Measurements from ENCODE around the gene TBC1D12. TPM values are rescaled to one million over a fixed set of nuclear protein-coding genes. Genes with fewer than 3 reads are reported as not detected.

Gene TBC1D12
- total RNA-seq, 2 donors from 2014 or later: 1.9 to 2.3 TPM

- no peaks in the 10 kb centered on the region for H3K9me3 Mint-ChIP-seq
- H3K36me3 Mint-ChIP-seq (ENCODE audit: insufficient read depth in 2 of 2): no peaks in the 10 kb centered on the region
- DNase-seq: no peak
- H3K27ac Mint-ChIP-seq: no peak overlapping the region
- no peak overlapping the region for H3K4me3 Mint-ChIP-seq
- H3K4me1 Mint-ChIP-seq (ENCODE audit: low read depth): no peaks in the 10 kb centered on the region
- no peak for ATAC-seq (replicated peaks in 1 of 2)
- peaks cover 39% of the 10 kb centered on the region for H3K27me3 Mint-ChIP-seq (ENCODE audit: low read depth)
These were observed 14.6 kb downstream of the TBC1D12 start for GRCh38 chr10:94416896-94417295.

- no peaks in the 10 kb centered on the region for H3K36me3 Mint-ChIP-seq (ENCODE audit: insufficient read depth in 2 of 2)
- peaks cover 39% of the 10 kb centered on the region for H3K27me3 Mint-ChIP-seq (ENCODE audit: low read depth)
- ATAC-seq (replicated peaks in 1 of 2) (no peak), DNase-seq (no peak)
- H3K4me1 Mint-ChIP-seq (ENCODE audit: low read depth): no peaks in the 10 kb centered on the region
- H3K9me3 Mint-ChIP-seq: no peaks in the 10 kb centered on the region
- no peak overlapping the region for H3K4me3 Mint-ChIP-seq
- no peak overlapping the region for H3K27ac Mint-ChIP-seq
These were observed 15.0 kb downstream of the TBC1D12 start for GRCh38 chr10:94417321-94417720.

GRCh38 chr10:94420516-94420915 is 18.2 kb downstream of the TBC1D12 start:
- Mint-ChIP-seq H3K27ac (no peak overlapping the region), H3K27me3 (ENCODE audit: low read depth) (peaks cover 41% of the 10 kb centered on the region), H3K4me1 (ENCODE audit: low read depth) (no peaks in the 10 kb centered on the region), H3K36me3 (ENCODE audit: insufficient read depth in 2 of 2) (peaks cover 0 to 1% of the 10 kb centered on the region in 2 donors), H3K4me3 (no peak overlapping the region), H3K9me3 (peaks cover 2 to 6% of the 10 kb centered on the region in 2 donors)
- no peak for DNase-seq
- no peak for ATAC-seq (replicated peaks in 1 of 2)

- Mint-ChIP-seq H3K4me3 (no peak overlapping the region), H3K27ac (no peak overlapping the region), H3K9me3 (peaks cover 2 to 6% of the 10 kb centered on the region in 2 donors), H3K4me1 (ENCODE audit: low read depth) (no peaks in the 10 kb centered on the region), H3K27me3 (ENCODE audit: low read depth) (peaks cover 37% of the 10 kb centered on the region), H3K36me3 (ENCODE audit: insufficient read depth in 2 of 2) (peaks cover 0 to 1% of the 10 kb centered on the region in 2 donors)
- DNase-seq (no peak), ATAC-seq (replicated peaks in 1 of 2) (no peak)
These were observed 18.7 kb downstream of the TBC1D12 start for GRCh38 chr10:94420998-94421528.

GRCh38 chr10:94423627-94424026 is 21.3 kb downstream of the TBC1D12 start:
- peaks cover 2 to 6% of the 10 kb centered on the region in 2 donors for H3K9me3 Mint-ChIP-seq
- H3K4me1 Mint-ChIP-seq (ENCODE audit: low read depth): no peaks in the 10 kb centered on the region
- no peak overlapping the region for H3K4me3 Mint-ChIP-seq
- H3K36me3 Mint-ChIP-seq (ENCODE audit: insufficient read depth in 2 of 2): peaks cover 0 to 3% of the 10 kb centered on the region in 2 donors
- DNase-seq (no peak), ATAC-seq (replicated peaks in 1 of 2) (no peak)
- peaks cover 28% of the 10 kb centered on the region for H3K27me3 Mint-ChIP-seq (ENCODE audit: low read depth)
- no peak overlapping the region for H3K27ac Mint-ChIP-seq

GRCh38 chr10:94424714-94425337 is 22.5 kb downstream of the TBC1D12 start:
- DNase-seq: no peak
- H3K4me3 Mint-ChIP-seq: no peak overlapping the region
- no peaks in the 10 kb centered on the region for H3K4me1 Mint-ChIP-seq (ENCODE audit: low read depth)
- H3K27ac Mint-ChIP-seq: no peak overlapping the region
- peaks cover 28% of the 10 kb centered on the region for H3K27me3 Mint-ChIP-seq (ENCODE audit: low read depth)
- no peak for ATAC-seq (replicated peaks in 1 of 2)
- H3K9me3 Mint-ChIP-seq: peaks cover 2 to 6% of the 10 kb centered on the region in 2 donors
- peaks cover 0 to 3% of the 10 kb centered on the region in 2 donors for H3K36me3 Mint-ChIP-seq (ENCODE audit: insufficient read depth in 2 of 2)

- H3K4me1 Mint-ChIP-seq (ENCODE audit: low read depth): no peaks in the 10 kb centered on the region
- ATAC-seq (replicated peaks in 1 of 2) (no peak), DNase-seq (no peak)
- H3K27me3 Mint-ChIP-seq (ENCODE audit: low read depth): peaks cover 28% of the 10 kb centered on the region
- H3K4me3 Mint-ChIP-seq: no peak overlapping the region
- H3K27ac Mint-ChIP-seq: no peak overlapping the region
- H3K36me3 Mint-ChIP-seq (ENCODE audit: insufficient read depth in 2 of 2): peaks cover 0 to 3% of the 10 kb centered on the region in 2 donors
- H3K9me3 Mint-ChIP-seq: peaks cover 2 to 6% of the 10 kb centered on the region in 2 donors
These were observed 23.6 kb downstream of the TBC1D12 start for GRCh38 chr10:94425942-94426341.

GRCh38 chr10:94427166-94427565 is 24.8 kb downstream of the TBC1D12 start:
- Mint-ChIP-seq H3K27me3 (ENCODE audit: low read depth) (peaks cover 25% of the 10 kb centered on the region), H3K4me3 (no peak overlapping the region), H3K36me3 (ENCODE audit: insufficient read depth in 2 of 2) (peaks cover 0 to 3% of the 10 kb centered on the region in 2 donors), H3K27ac (no peak overlapping the region), H3K4me1 (ENCODE audit: low read depth) (no peaks in the 10 kb centered on the region), H3K9me3 (peaks cover 2 to 6% of the 10 kb centered on the region in 2 donors)
- no peak for DNase-seq
- ATAC-seq (replicated peaks in 1 of 2): no peak

GRCh38 chr10:94428766-94429707 is 26.7 kb downstream of the TBC1D12 start:
- peaks cover 0 to 3% of the 10 kb centered on the region in 2 donors for H3K36me3 Mint-ChIP-seq (ENCODE audit: insufficient read depth in 2 of 2)
- no peaks in the 10 kb centered on the region for H3K4me1 Mint-ChIP-seq (ENCODE audit: low read depth)
- peaks cover 25% of the 10 kb centered on the region for H3K27me3 Mint-ChIP-seq (ENCODE audit: low read depth)
- H3K4me3 Mint-ChIP-seq: no peak overlapping the region
- H3K27ac Mint-ChIP-seq: no peak overlapping the region
- peaks cover 2 to 6% of the 10 kb centered on the region in 2 donors for H3K9me3 Mint-ChIP-seq
- DNase-seq (no peak), ATAC-seq (replicated peaks in 1 of 2) (no peak)

GRCh38 chr10:94430701-94431100 is 28.4 kb downstream of the TBC1D12 start:
- ATAC-seq (replicated peaks in 1 of 2) (no peak), DNase-seq (no peak)
- no peaks in the 10 kb centered on the region for H3K9me3 Mint-ChIP-seq
- no peak overlapping the region for H3K4me3 Mint-ChIP-seq
- peaks cover 0 to 2% of the 10 kb centered on the region in 2 donors for H3K36me3 Mint-ChIP-seq (ENCODE audit: insufficient read depth in 2 of 2)
- peaks cover 14% of the 10 kb centered on the region for H3K27me3 Mint-ChIP-seq (ENCODE audit: low read depth)
- H3K27ac Mint-ChIP-seq: no peak overlapping the region
- no peaks in the 10 kb centered on the region for H3K4me1 Mint-ChIP-seq (ENCODE audit: low read depth)

GRCh38 chr10:94432443-94432842 is 30.1 kb downstream of the TBC1D12 start:
- DNase-seq: no peak
- peaks cover under 1% of the 10 kb centered on the region in 2 donors for H3K36me3 Mint-ChIP-seq (ENCODE audit: insufficient read depth in 2 of 2)
- ATAC-seq (replicated peaks in 1 of 2): no peak
- H3K27ac Mint-ChIP-seq: no peak overlapping the region
- no peaks in the 10 kb centered on the region for H3K4me1 Mint-ChIP-seq (ENCODE audit: low read depth)
- peaks cover 18% of the 10 kb centered on the region for H3K27me3 Mint-ChIP-seq (ENCODE audit: low read depth)
- no peak overlapping the region for H3K4me3 Mint-ChIP-seq
- peaks cover under 1 to 3% of the 10 kb centered on the region in 2 donors for H3K9me3 Mint-ChIP-seq

- peaks cover 4% of the 10 kb centered on the region in 2 donors for H3K36me3 Mint-ChIP-seq (ENCODE audit: insufficient read depth in 2 of 2)
- no peak for ATAC-seq (replicated peaks in 1 of 2)
- DNase-seq: no peak
- H3K9me3 Mint-ChIP-seq: peaks cover 4 to 7% of the 10 kb centered on the region in 2 donors
- no peak overlapping the region for H3K27ac Mint-ChIP-seq
- peaks cover 32% of the 10 kb centered on the region for H3K27me3 Mint-ChIP-seq (ENCODE audit: low read depth)
- no peak overlapping the region for H3K4me3 Mint-ChIP-seq
- H3K4me1 Mint-ChIP-seq (ENCODE audit: low read depth): no peaks in the 10 kb centered on the region
These were observed 37.0 kb downstream of the TBC1D12 start for GRCh38 chr10:94439275-94439861.

GRCh38 chr10:94440096-94440495 is 37.8 kb downstream of the TBC1D12 start:
- no peak overlapping the region for H3K4me3 Mint-ChIP-seq
- H3K4me1 Mint-ChIP-seq (ENCODE audit: low read depth): no peaks in the 10 kb centered on the region
- H3K27me3 Mint-ChIP-seq (ENCODE audit: low read depth): peaks cover 32% of the 10 kb centered on the region

More at GRCh38 chr10:94440096-94440495, 37.8 kb downstream of the TBC1D12 start:
- DNase-seq (no peak), ATAC-seq (replicated peaks in 1 of 2) (no peak)
- peaks cover 4% of the 10 kb centered on the region in 2 donors for H3K36me3 Mint-ChIP-seq (ENCODE audit: insufficient read depth in 2 of 2)
- H3K27ac Mint-ChIP-seq: no peak overlapping the region
- H3K9me3 Mint-ChIP-seq: peaks cover 4 to 7% of the 10 kb centered on the region in 2 donors
